Endothelial cell of umbilical vein (primary cell): ENCODE data around the gene CGB3. TPM values are rescaled to one million over a fixed set of nuclear protein-coding genes. Genes with fewer than 3 reads are reported as not detected.

Source experiments
- BruUV-seq: library from RNA; stranded (reverse); fragments of 400-500 nt; replicated peaks from 2 replicates; lab custom pipeline; 2021; lab: Mats Ljungman, UMichigan
- CTCF ChIA-PET: fragments of 300-600, 350-600 bp; sonication (Branson Sonifier 250); formaldehyde crosslinking; loops from one replicate; lab custom pipeline; 2021; ENCODE audit warnings: antibody characterized with exemption, inconsistent platforms; lab: Charles Lee
- POLR2A ChIA-PET: fragments of 300-600, 350-600 bp; sonication (Branson Sonifier 250); formaldehyde crosslinking; loops from one replicate; lab custom pipeline; 2021; ENCODE audit warnings: antibody characterized with exemption, inconsistent platforms; lab: Charles Lee
- DNase-seq: peaks from one replicate; pipeline ENCODE4 v3.0.0-alpha.2; 2011; ENCODE audit warnings: low read depth, low spot score
- FAIRE-seq: peaks from 2 replicates; lab custom pipeline; 2011; peaks lifted over from hg19 to GRCh38; lab: Jason Lieb, UNC
- H2AFZ ChIP-seq: 2 replicates; pipeline ENCODE4 v1.6.0; 2012; ENCODE audit warnings: low read depth, low read length, control low read depth, inconsistent platforms
- H3K27ac ChIP-seq: 2 replicates; pipeline ENCODE4 v1.5.1; 2011; ENCODE audit warnings: low read depth, mild to moderate bottlenecking, control low read depth, low read length, moderate library complexity; ENCODE audit not compliant: insufficient read depth
- H3K27me3 ChIP-seq, 2 experiments: 2 replicates each; pipeline versions ENCODE4 v1.6.0 to v1.6.1; 2011; ENCODE audit warnings: low read length in 2 of 2, mixed read lengths in 1 of 2; ENCODE audit not compliant: control insufficient read depth in 2 of 2, insufficient read depth in 2 of 2
- H3K36me3 ChIP-seq, 2 experiments: 2 replicates in 1 of 2; 3 replicates in 1 of 2; pipeline ENCODE4 v1.5.1; 2011; ENCODE audit warnings: low read length in 2 of 2, mild to moderate bottlenecking in 1 of 2, moderate library complexity in 1 of 2; ENCODE audit not compliant: control insufficient read depth in 2 of 2, insufficient read depth in 2 of 2; ENCODE audit errors: extremely low read depth in 1 of 2
- H3K4me1 ChIP-seq: 3 replicates; pipeline ENCODE4 v1.5.1; 2011; ENCODE audit warnings: mild to moderate bottlenecking, low read length; ENCODE audit not compliant: control insufficient read depth, insufficient read depth; ENCODE audit errors: extremely low read depth
- H3K4me2 ChIP-seq: 2 replicates; pipeline ENCODE4 v1.6.1; 2011; ENCODE audit warnings: low read length, control low read depth, mixed read lengths; ENCODE audit not compliant: insufficient read depth
- H3K4me3 ChIP-seq, 3 experiments: fragments of 200-600 bp in 1 of 3; sonication (generic), shearing (Covaris generic) in 1 of 3; replicated peaks in 1 of 3; 2 replicates each; pipeline ENCODE4 v1.5.1; 2011 to 2016; ENCODE audit warnings: control low read depth in 3 of 3, low read length in 3 of 3, mild to moderate bottlenecking in 2 of 3, inconsistent platforms in 1 of 3, low read depth in 1 of 3, moderate library complexity in 1 of 3; ENCODE audit not compliant: insufficient read depth in 1 of 3
- H3K79me2 ChIP-seq: 2 replicates; pipeline ENCODE4 v1.6.0; 2012; ENCODE audit warnings: low read length, inconsistent platforms; ENCODE audit not compliant: control insufficient read depth, insufficient read depth
- H3K9ac ChIP-seq: replicated peaks from 2 replicates; pipeline ENCODE3; 2011; ENCODE audit warnings: low read length, control low read depth; ENCODE audit not compliant: insufficient read depth; ENCODE audit errors: extremely low read depth
- H3K9me1 ChIP-seq: replicated peaks from 3 replicates; pipeline ENCODE4 v1.6.0; 2011; ENCODE audit warnings: mild to moderate bottlenecking, low read length; ENCODE audit not compliant: control insufficient read depth, insufficient read depth; ENCODE audit errors: extremely low read depth
- H3K9me3 ChIP-seq: replicated peaks from 2 replicates; pipeline ENCODE4 v1.5.1; 2012; ENCODE audit warnings: low read length, inconsistent platforms; ENCODE audit not compliant: control insufficient read depth, insufficient read depth
- H4K20me1 ChIP-seq: replicated peaks from 2 replicates; pipeline ENCODE3; 2011; ENCODE audit warnings: mild to moderate bottlenecking, low read length; ENCODE audit not compliant: control insufficient read depth, insufficient read depth; ENCODE audit errors: extremely low read depth
- EZH2 ChIP-seq: IDR thresholded peaks from 2 replicates; pipeline ENCODE4 v1.6.1; 2012; ENCODE audit warnings: borderline replicate concordance, low read depth, mild to moderate bottlenecking, moderate library complexity, low read length, inconsistent platforms; ENCODE audit not compliant: severe bottlenecking
- FOS ChIP-seq: IDR thresholded peaks from 2 replicates; pipeline ENCODE4 v1.6.1; 2011; ENCODE audit warnings: mild to moderate bottlenecking, low read length, moderate library complexity, borderline replicate concordance; ENCODE audit not compliant: insufficient read depth
- POLR2A ChIP-seq: IDR thresholded peaks from 2 replicates; pipeline ENCODE4 v1.6.1; 2012; ENCODE audit warnings: low read depth, mild to moderate bottlenecking, control low read depth, low read length
- POLR2AphosphoS5 ChIP-seq: IDR thresholded peaks from 2 replicates; pipeline ENCODE4 v1.6.1; 2012; ENCODE audit warnings: low read depth, mild to moderate bottlenecking, control low read depth, low read length, moderate library complexity; ENCODE audit not compliant: insufficient read depth
- dilution Hi-C: fragments of 300-500 bp; cut with MboI; formaldehyde crosslinking; loops from one replicate; pipeline ENCODE4 v1.15.0; 2019; ENCODE audit warnings: low sequenced_read_pairs; ENCODE audit not compliant: extremely low pct_ligation_motif_present
- intact Hi-C: fragments of 100-400 bp; cut with micrococcal nuclease; formaldehyde crosslinking; loops from one replicate; pipeline ENCODE4 v1.10.0; 2022
- polyA plus RNA-seq, 4 experiments: library from polyadenylated mRNA; depleted of rRNA in 3 of 4; stranded (reverse) in 3 of 4; unstranded in 1 of 4; fragments of >200 nt; gene quantifications; 2 replicates each; pipeline versions ENCODE4 v1.2.1 to v1.2.3, GENCODE V29; 2011 to 2012; ENCODE audit warnings: missing spikeins in 1 of 4
- total RNA-seq: library from RNA; stranded (reverse); gene quantifications from 2 replicates; pipeline ENCODE4 v1.2.3, GENCODE V29; 2021

CGB3 gene
- total and polyA plus RNA-seq, 2 donors (not counting 3 experiments of a cell fraction or from before 2014, with no cell fraction given) = not detected

- H4K20me1 ChIP-seq = no peaks in the 10 kb centered on the region
- FAIRE-seq (no peak), DNase-seq (no peak)
- no peaks in the 10 kb centered on the region for H3K36me3 ChIP-seq
- intact Hi-C loops = no loop called here
- H3K9me3 ChIP-seq = no peaks in the 10 kb centered on the region
- no peaks in the 10 kb centered on the region for H3K79me2 ChIP-seq
- ChIA-PET CTCF (interaction anchor here (0.6 to 1.9 kb wide), 3 partner anchors 8 to 133 kb away, joined by 3 to 6 read pairs (median 6); no protein-coding TSS in a partner anchor), POLR2A (no interaction called here)
- no peaks in the 10 kb centered on the region for H3K4me1 ChIP-seq
- dilution Hi-C loops = no loop called here
- H3K9me1 ChIP-seq = no peaks in the 10 kb centered on the region
- H3K27ac ChIP-seq = no peak overlapping the region
- H3K9ac ChIP-seq = no peak overlapping the region
- BruUV-seq = no TSS peak
- H2AFZ ChIP-seq = no peak overlapping the region
- no peak overlapping the region for H3K4me3 ChIP-seq
- TF ChIP-seq FOS = no peak
- H3K4me2 ChIP-seq = no peak overlapping the region
- peaks cover 33 to 42% of the 10 kb centered on the region in 2 experiments for H3K27me3 ChIP-seq
Observed at GRCh38 chr19:49065905-49066512, 41.9 kb upstream of the CGB3 start.

- dilution Hi-C loops = no loop called here
Observed at GRCh38 chr19:49064768-49065611, 40.9 kb upstream of the CGB3 start, which contains the start of gene NTF4. TSS of gene NTF4 (minus strand) at chr19:49064818. CDS start at chr19:49061997, 2,821 bp downstream.

More at GRCh38 chr19:49064768-49065611, 40.9 kb upstream of the CGB3 start, which contains the start of gene NTF4:
- Histone ChIP-seq H3K79me2 (no peaks in the 10 kb centered on the region), H3K9ac (no peak within 1 kb of the TSS), H3K9me1 (no peaks in the 10 kb centered on the region), H3K4me1 (no peaks in the 10 kb centered on the region), H3K36me3 (no peaks in the 10 kb centered on the region), H3K4me2 (no peak within 1 kb of the TSS), H4K20me1 (no peaks in the 10 kb centered on the region), H2AFZ (no peak within 1 kb of the TSS), H3K27ac (no peak within 1 kb of the TSS), H3K27me3 (peaks cover 30 to 40% of the 10 kb centered on the region in 2 experiments), H3K4me3 (no peak within 1 kb of the TSS), H3K9me3 (no peaks in the 10 kb centered on the region)
- ChIA-PET POLR2A (no interaction called here), CTCF (interaction anchor here (0.6 to 1.9 kb wide), 5 partner anchors 9 to 140 kb away, joined by 3 to 6 read pairs (median 5); no protein-coding TSS in a partner anchor)
- no TSS peak for BruUV-seq
- intact Hi-C loops = no loop called here
- FAIRE-seq = no peak
- TF ChIP-seq EZH2 (no peak), POLR2AphosphoS5 (no peak), POLR2A (no peak)
- no peak for DNase-seq
